Neural progenitor cell (in vitro differentiated cells): Measurements from ENCODE around the gene GMFB. TPM values are rescaled to one million over a fixed set of nuclear protein-coding genes. Genes with fewer than 3 reads are reported as not detected.
"Not testable (repeated sequence)": the region's sequence is repeated elsewhere in the genome, so short reads cannot be mapped to it uniquely, and the experiment has no call there.

Experiments used
- DNase-seq: peaks from one replicate; pipeline ENCODE4 v3.0.0-alpha.2; 2016; ENCODE audit warnings: low spot score
- H2AFZ ChIP-seq: fragments of 200-600 bp; sonication (generic); replicated peaks from 2 replicates; pipeline ENCODE4 v1.6.1; 2016; ENCODE audit warnings: antibody characterized with exemption
- H3F3A ChIP-seq: fragments of 200-600 bp; sonication (generic); 2 replicates; pipeline ENCODE4 v1.6.1; 2016; ENCODE audit warnings: antibody characterized with exemption, low read depth
- H3K27ac ChIP-seq: fragments of 200-600 bp; sonication (generic); 2 replicates; pipeline ENCODE4 v1.5.1; 2016; ENCODE audit warnings: mild to moderate bottlenecking
- H3K27me3 ChIP-seq: fragments of 200-600 bp; sonication (generic); 2 replicates; pipeline ENCODE4 v1.6.1; 2016; ENCODE audit warnings: mild to moderate bottlenecking, moderate library complexity
- H3K36me3 ChIP-seq: fragments of 200-600 bp; sonication (generic); 2 replicates; pipeline ENCODE4 v1.5.1; 2016
- H3K4me1 ChIP-seq: fragments of 200-600 bp; sonication (generic); 2 replicates; pipeline ENCODE4 v1.6.1; 2016; ENCODE audit warnings: mixed run types
- H3K4me2 ChIP-seq: fragments of 200-600 bp; sonication (generic); 2 replicates; pipeline ENCODE4 v1.6.1; 2016
- H3K4me3 ChIP-seq: fragments of 200-600 bp; sonication (generic); 2 replicates; pipeline ENCODE4 v1.5.1; 2016
- H3K79me2 ChIP-seq: fragments of 200-600 bp; sonication (generic); 2 replicates; pipeline ENCODE4 v1.6.1; 2016; ENCODE audit warnings: low read depth
- H3K9ac ChIP-seq: fragments of 200-600 bp; sonication (generic); 2 replicates; pipeline ENCODE4 v1.6.1; 2016
- H3K9me3 ChIP-seq: fragments of 200-600 bp; sonication (generic); 2 replicates; pipeline ENCODE4 v1.5.1; 2016; ENCODE audit warnings: low read depth
- H4K20me1 ChIP-seq: fragments of 200-600 bp; sonication (generic); 2 replicates; pipeline ENCODE4 v1.6.1; 2016; ENCODE audit warnings: low read depth
- H3K27ac Mint-ChIP-seq: 3 replicates; pipeline ENCODE4 v1.8.0; 2021; ENCODE audit warnings: mixed read lengths
- H3K27me3 Mint-ChIP-seq: 2 replicates; pipeline ENCODE4 v1.8.0; 2022; ENCODE audit warnings: low read depth, mild to moderate bottlenecking, inconsistent platforms, moderate library complexity, mixed read lengths; ENCODE audit not compliant: insufficient read depth
- H3K36me3 Mint-ChIP-seq: 3 replicates; pipeline ENCODE4 v1.8.0; 2021; ENCODE audit warnings: mixed read lengths
- H3K4me1 Mint-ChIP-seq: 3 replicates; pipeline ENCODE4 v1.8.0; 2021; ENCODE audit warnings: mixed read lengths
- H3K4me3 Mint-ChIP-seq: 3 replicates; pipeline ENCODE4 v1.8.0; 2021; ENCODE audit warnings: mild to moderate bottlenecking, moderate library complexity, mixed read lengths
- H3K9me3 Mint-ChIP-seq: 3 replicates; pipeline ENCODE4 v1.8.0; 2020; ENCODE audit warnings: mixed read lengths
- EZH2 ChIP-seq: fragments of 200-600 bp; sonication (generic); IDR thresholded peaks from 2 replicates; pipeline ENCODE4 v1.6.1; 2017; ENCODE audit warnings: antibody characterized with exemption, mild to moderate bottlenecking, moderate library complexity
- EZH2phosphoT487 ChIP-seq: fragments of 200-600 bp; sonication (generic); IDR thresholded peaks from 2 replicates; pipeline ENCODE4 v1.6.1; 2017; ENCODE audit warnings: antibody characterized with exemption
- total RNA-seq: library from RNA; depleted of rRNA; stranded (reverse); fragments of >200 nt; gene quantifications from 2 replicates; pipeline ENCODE4 v1.2.3, GENCODE V29; 2015; ENCODE audit warnings: low replicate concordance
- TF ChIP-seq, protein P1 (sequence below): fragments of 200-600 bp; sonication (generic); IDR thresholded peaks from 2 replicates; pipeline ENCODE4 v1.5.1; 2017; ENCODE audit warnings: antibody characterized with exemption, mild to moderate bottlenecking

The GMFB gene
- total RNA-seq, 1 donor from 2014 or later, result 172 TPM

DNA sequence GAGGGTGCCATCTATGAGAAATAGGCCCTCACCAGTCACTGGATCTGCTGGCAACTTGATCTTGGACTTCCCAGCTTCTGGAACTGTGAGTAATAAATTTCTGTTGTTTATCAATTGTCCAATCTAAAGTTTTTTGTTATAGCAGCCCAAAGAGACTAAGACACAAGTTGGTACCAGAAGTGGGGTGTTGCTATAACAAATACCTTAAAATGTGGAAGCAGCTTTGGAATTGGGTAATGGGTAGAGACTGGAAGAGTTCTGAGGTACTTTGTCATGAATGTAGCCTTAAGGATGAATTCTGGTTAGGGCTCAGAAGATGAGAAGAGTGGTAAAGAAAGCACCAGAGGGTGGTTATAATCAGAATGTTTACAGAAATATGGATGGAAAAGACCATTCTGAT, 21.5 kb downstream of the GMFB start:
- no peak overlapping the region for H3K27ac Mint-ChIP-seq
- H3K79me2 ChIP-seq, result no peaks in the 10 kb centered on the region
- H3K27ac ChIP-seq, result no peak overlapping the region
- peaks cover 9% of the 10 kb centered on the region for H3K9me3 Mint-ChIP-seq
- H3K27me3 ChIP-seq, result no peaks in the 10 kb centered on the region
- no peaks in the 10 kb centered on the region for H3K9me3 ChIP-seq
- peaks cover 8% of the 10 kb centered on the region for H3F3A ChIP-seq
- peaks cover 3% of the 10 kb centered on the region for H3K4me1 Mint-ChIP-seq
- H3K9ac ChIP-seq, result no peak overlapping the region
- peaks cover 5% of the 10 kb centered on the region for H3K4me1 ChIP-seq
- peaks cover 4% of the 10 kb centered on the region for H3K27me3 Mint-ChIP-seq
- DNase-seq, result no peak
- no peak overlapping the region for H3K4me3 Mint-ChIP-seq
- TF ChIP-seq EZH2phosphoT487 (no peak), EZH2 (no peak)
- TF ChIP-seq, protein P1, sequence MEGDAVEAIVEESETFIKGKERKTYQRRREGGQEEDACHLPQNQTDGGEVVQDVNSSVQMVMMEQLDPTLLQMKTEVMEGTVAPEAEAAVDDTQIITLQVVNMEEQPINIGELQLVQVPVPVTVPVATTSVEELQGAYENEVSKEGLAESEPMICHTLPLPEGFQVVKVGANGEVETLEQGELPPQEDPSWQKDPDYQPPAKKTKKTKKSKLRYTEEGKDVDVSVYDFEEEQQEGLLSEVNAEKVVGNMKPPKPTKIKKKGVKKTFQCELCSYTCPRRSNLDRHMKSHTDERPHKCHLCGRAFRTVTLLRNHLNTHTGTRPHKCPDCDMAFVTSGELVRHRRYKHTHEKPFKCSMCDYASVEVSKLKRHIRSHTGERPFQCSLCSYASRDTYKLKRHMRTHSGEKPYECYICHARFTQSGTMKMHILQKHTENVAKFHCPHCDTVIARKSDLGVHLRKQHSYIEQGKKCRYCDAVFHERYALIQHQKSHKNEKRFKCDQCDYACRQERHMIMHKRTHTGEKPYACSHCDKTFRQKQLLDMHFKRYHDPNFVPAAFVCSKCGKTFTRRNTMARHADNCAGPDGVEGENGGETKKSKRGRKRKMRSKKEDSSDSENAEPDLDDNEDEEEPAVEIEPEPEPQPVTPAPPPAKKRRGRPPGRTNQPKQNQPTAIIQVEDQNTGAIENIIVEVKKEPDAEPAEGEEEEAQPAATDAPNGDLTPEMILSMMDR, result no peak
- no peak overlapping the region for H3K4me3 ChIP-seq
- H3K36me3 Mint-ChIP-seq, result peaks cover 10% of the 10 kb centered on the region
- no peak overlapping the region for H3K4me2 ChIP-seq
- H4K20me1 ChIP-seq, result peaks cover 4% of the 10 kb centered on the region
- H3K36me3 ChIP-seq, result no peaks in the 10 kb centered on the region
- H2AFZ ChIP-seq, result no peak overlapping the region

DNA sequence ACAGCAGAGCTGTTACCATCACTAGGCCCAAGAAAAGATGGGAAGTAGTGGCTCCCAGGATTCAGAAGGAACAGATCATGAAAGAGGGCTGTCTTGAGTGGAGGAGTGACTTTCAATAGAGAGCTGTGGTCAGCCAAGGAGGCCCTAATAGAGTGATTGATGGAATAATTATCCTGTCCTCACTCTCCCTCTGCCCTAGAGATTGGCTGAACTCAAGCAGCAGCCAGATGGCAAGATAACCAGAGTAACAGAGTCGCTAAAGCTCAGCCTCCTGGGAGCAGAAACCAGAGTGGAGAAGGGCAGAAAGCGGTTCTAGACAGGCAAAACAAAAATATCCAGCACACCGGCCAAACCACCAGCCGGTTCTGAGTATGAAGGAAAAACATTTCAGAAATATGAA, 23.1 kb downstream of the GMFB start:
- no peak overlapping the region for H3K4me2 ChIP-seq
- H3K36me3 Mint-ChIP-seq, result peaks cover 8% of the 10 kb centered on the region
- no peak overlapping the region for H3K4me3 Mint-ChIP-seq
- H3K27ac ChIP-seq, result no peak overlapping the region
- H3K4me1 Mint-ChIP-seq, result no peaks in the 10 kb centered on the region
- H3K36me3 ChIP-seq, result no peaks in the 10 kb centered on the region
- H3K27me3 ChIP-seq, result no peaks in the 10 kb centered on the region
- no peak overlapping the region for H3K9ac ChIP-seq
- TF ChIP-seq EZH2phosphoT487 (no peak), EZH2 (no peak)
- TF ChIP-seq, protein P1, result no peak
- peaks cover 4% of the 10 kb centered on the region for H3K27me3 Mint-ChIP-seq
- H3F3A ChIP-seq, result no peaks in the 10 kb centered on the region
- no peak overlapping the region for H3K27ac Mint-ChIP-seq
- H3K79me2 ChIP-seq, result no peaks in the 10 kb centered on the region
- no peak overlapping the region for H3K4me3 ChIP-seq
- DNase-seq, result no peak
- H3K4me1 ChIP-seq, result no peaks in the 10 kb centered on the region
- peaks cover 9% of the 10 kb centered on the region for H3K9me3 Mint-ChIP-seq
- H3K9me3 ChIP-seq, result no peaks in the 10 kb centered on the region
- H4K20me1 ChIP-seq, result no peaks in the 10 kb centered on the region
- H2AFZ ChIP-seq, result no peak overlapping the region

DNA sequence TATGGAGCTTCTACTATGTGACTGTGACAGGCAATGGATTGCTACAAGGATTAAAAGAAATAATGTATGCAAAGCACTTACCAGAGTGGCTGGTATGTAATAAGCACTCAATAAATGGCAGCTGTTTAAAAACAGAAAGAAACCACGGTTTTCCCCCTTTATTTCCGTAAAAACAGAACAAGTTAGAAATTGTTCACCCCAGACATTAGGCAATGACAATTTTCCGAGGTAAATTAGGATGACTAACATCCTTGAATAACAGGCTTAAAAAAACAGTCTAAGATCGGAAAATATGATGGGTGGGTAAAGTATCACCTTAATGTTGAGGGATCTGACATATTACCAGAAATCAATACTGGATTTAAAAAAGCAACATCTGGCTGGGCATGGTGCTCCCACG, 26.7 kb downstream of the GMFB start:
- Histone ChIP-seq H4K20me1 (no peaks in the 10 kb centered on the region), H3K4me3 (no peak overlapping the region), H3K27me3 (no peaks in the 10 kb centered on the region), H3K4me2 (no peak overlapping the region), H3K27ac (no peak overlapping the region), H3K4me1 (no peaks in the 10 kb centered on the region), H3K9ac (no peak overlapping the region), H2AFZ (no peak overlapping the region), H3F3A (no peaks in the 10 kb centered on the region), H3K79me2 (no peaks in the 10 kb centered on the region), H3K9me3 (no peaks in the 10 kb centered on the region), H3K36me3 (no peaks in the 10 kb centered on the region)
- TF ChIP-seq EZH2phosphoT487, result no peak
- TF ChIP-seq EZH2, result no peak
- TF ChIP-seq, protein P1, result no peak
- Mint-ChIP-seq H3K4me3 (no peak overlapping the region), H3K27me3 (no peaks in the 10 kb centered on the region), H3K27ac (no peak overlapping the region), H3K36me3 (peaks cover 7% of the 10 kb centered on the region), H3K9me3 (peaks cover 20% of the 10 kb centered on the region), H3K4me1 (no peaks in the 10 kb centered on the region)
- no peak for DNase-seq

DNA sequence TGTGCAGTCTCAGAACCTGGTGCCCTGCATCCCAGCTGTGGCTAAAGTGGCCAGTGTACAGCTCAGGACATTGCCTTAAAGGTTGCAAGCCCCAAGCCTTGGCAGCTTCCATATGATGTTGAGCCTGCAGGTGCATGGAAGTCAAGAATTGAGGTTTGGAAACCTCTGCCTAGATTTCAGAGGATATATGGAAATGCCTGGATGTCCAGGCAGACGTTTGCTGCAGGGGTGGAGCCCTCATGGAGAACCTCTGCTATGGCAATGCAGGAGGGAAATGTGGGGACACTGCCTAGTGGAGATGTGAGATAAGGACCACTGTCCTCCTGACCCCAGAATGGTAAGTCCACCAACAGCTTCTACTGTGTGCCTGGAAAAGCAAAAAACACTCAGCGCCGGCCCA, 29.7 kb downstream of the GMFB start:
- Histone ChIP-seq H3K27ac (no peak overlapping the region), H3K9ac (no peak overlapping the region), H4K20me1 (no peaks in the 10 kb centered on the region), H3K4me2 (no peak overlapping the region), H3K4me3 (no peak overlapping the region), H3K36me3 (no peaks in the 10 kb centered on the region), H3K79me2 (no peaks in the 10 kb centered on the region), H3K27me3 (no peaks in the 10 kb centered on the region), H2AFZ (no peak overlapping the region), H3F3A (no peaks in the 10 kb centered on the region), H3K4me1 (no peaks in the 10 kb centered on the region), H3K9me3 (no peaks in the 10 kb centered on the region)
- no peak overlapping the region for H3K4me3 Mint-ChIP-seq
- TF ChIP-seq EZH2phosphoT487, result no peak
- TF ChIP-seq EZH2, result no peak
- TF ChIP-seq, protein P1, result no peak
- H3K4me1 Mint-ChIP-seq, result no peaks in the 10 kb centered on the region
- DNase-seq, result no peak
- no peaks in the 10 kb centered on the region for H3K27me3 Mint-ChIP-seq
- no peak overlapping the region for H3K27ac Mint-ChIP-seq
- H3K36me3 Mint-ChIP-seq, result peaks cover 7% of the 10 kb centered on the region
- H3K9me3 Mint-ChIP-seq, result peaks cover 20% of the 10 kb centered on the region

DNA sequence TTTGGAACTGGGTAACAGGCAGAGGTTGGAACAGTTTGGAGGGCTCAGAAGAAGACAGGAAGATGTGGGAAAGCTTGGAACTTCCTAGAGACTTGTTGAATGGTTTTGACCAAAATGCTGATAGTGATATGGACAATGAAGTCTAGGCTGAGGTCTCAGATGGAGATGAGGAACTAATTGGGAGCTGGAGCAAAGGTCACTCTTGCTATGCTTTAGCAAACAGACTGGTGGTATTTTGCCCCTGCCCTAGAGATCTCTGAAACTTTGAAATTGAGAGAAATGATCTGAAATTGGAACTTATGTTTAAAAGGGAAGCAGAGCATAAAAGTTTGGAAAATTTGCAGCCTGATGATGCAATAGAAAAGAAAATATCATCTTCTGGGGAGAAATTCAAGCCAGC, 30.2 kb downstream of the GMFB start:
- not testable (repeated sequence) for H3K4me2 ChIP-seq, H3K27me3 ChIP-seq, DNase-seq, H3K27ac Mint-ChIP-seq, H3F3A ChIP-seq, H3K79me2 ChIP-seq, H3K4me3 ChIP-seq, H3K9ac ChIP-seq, H2AFZ ChIP-seq, H3K36me3 Mint-ChIP-seq, H3K9me3 ChIP-seq, H3K36me3 ChIP-seq, H3K27ac ChIP-seq, H3K4me1 ChIP-seq, H4K20me1 ChIP-seq, H3K4me3 Mint-ChIP-seq, H3K27me3 Mint-ChIP-seq, H3K4me1 Mint-ChIP-seq
- peaks cover 20% of the 10 kb centered on the region for H3K9me3 Mint-ChIP-seq
